Fibroblast of skin of left biceps (primary cell): ENCODE data around the gene MRM3.
"Not testable (repeated sequence)": the region's sequence is repeated elsewhere in the genome, so short reads cannot be mapped to it uniquely, and the experiment has no call there.

ENCODE experiments used
- DNase-seq, 2 experiments: peaks; one replicate each; pipeline ENCODE4 v3.0.0-alpha.2; 2013; ENCODE audit warnings: low read depth in 2 of 2

The MRM3 gene

DNA sequence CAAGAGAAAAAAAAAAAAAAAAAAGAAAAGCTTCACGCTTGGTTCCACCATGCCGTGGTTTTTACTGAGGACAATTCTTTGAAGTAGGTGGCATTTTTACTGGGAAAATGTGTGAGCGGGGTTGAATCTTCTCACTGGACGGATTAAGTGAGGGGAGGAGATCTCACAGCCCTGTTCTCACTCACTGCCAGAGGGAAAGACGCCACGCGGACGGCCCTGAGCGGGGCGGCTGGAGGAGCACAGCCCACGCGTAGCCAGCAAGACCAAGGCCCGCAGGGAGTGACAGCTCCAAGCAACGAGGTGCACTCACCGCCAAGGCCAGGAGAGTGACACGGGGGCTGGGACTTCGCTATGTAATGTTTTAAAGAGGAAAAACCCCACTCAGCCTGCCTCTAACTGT lies 43.1 kb downstream of the MRM3 start:
- no peak for DNase-seq

GRCh38 chr17:826778-827177 lies 44.6 kb downstream of the MRM3 start:
- DNase-seq: no peak

DNA sequence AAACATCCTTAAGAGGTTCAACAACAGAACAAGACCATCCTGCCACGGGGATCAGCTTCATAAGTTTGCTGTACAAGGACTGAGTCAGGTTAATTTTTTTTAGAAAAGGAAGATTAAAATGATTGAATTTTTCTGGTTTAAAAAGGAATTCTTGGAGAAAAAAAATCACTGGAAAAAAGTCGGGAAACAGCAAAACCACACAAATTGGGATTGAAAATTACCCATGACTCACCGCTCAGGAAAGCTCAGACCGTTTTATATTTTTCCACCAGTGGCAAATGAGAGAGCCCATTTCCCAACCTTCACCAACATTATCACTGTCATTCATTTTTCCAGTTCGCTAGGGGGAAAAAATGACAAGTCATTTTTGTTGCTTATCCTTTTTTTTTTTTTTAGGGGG lies 46.6 kb downstream of the MRM3 start:
- peak in 1 of 2 experiments; percentile 36 for DNase-seq

DNA sequence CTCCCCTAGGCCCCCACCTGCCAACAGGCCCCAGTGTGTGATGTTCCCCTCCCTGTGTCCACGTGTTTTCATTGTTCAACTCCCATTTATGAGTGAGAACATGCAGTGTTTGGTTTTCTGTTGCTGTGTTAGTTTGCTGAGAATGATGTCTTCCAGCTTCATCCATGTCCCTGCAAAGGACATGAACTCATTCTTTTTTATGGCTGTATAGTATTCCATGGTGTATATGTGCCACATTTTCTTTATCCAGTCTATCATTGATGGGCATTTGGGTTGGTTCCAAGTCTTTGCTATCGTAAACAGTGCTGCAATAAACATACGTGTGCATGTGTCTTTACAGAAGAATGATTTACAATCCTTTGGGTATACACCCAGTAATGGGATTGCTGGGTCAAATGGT lies 47.5 kb downstream of the MRM3 start:
- DNase-seq: not testable (repeated sequence)

GRCh38 chr17:830381-830780 lies 48.2 kb downstream of the MRM3 start:
- no peak for DNase-seq

- no peak for DNase-seq
Observed at GRCh38 chr17:830950-831349, 48.8 kb downstream of the MRM3 start.

- no peak for DNase-seq
Observed at GRCh38 chr17:834136-834535, 52.0 kb downstream of the MRM3 start.

DNA sequence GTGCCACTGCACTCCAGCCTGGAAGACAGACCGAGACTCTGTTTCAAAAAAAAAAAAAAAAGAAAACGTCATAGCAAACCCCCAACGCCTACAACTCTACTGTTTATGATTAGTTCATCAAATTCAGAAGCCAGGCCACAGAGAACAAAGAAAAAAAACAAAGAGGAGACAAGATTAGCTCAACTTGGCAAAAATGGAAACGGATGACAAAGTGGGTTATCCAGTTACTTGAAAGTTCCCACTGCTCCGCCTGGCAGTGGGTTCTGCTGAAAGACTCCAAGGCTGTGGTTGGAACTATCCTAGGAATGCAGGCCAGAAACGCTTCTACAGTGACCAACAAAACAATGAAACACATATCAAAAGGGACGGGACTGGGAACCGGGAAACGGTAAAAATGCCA lies 53.1 kb downstream of the MRM3 start:
- peak; percentile 95 to 97 for DNase-seq

DNA sequence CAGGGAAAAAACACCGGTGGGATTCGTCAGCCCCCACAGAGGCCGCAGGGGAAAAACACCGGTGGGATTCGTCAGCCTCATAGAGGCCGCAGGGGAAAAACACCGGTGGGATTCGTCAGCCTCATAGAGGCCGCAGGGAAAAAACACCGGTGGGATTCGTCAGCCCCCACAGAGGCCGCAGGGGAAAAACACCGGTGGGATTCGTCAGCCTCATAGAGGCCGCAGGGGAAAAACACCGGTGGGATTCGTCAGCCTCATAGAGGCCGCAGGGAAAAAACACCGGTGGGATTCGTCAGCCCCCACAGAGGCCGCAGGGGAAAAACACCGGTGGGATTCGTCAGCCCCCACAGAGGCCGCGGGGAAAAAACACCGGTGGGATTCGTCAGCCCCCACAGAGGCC lies 53.6 kb downstream of the MRM3 start:
- not testable (repeated sequence) for DNase-seq

- no peak for DNase-seq
Observed at GRCh38 chr17:836151-836550, 54.0 kb downstream of the MRM3 start.

DNA sequence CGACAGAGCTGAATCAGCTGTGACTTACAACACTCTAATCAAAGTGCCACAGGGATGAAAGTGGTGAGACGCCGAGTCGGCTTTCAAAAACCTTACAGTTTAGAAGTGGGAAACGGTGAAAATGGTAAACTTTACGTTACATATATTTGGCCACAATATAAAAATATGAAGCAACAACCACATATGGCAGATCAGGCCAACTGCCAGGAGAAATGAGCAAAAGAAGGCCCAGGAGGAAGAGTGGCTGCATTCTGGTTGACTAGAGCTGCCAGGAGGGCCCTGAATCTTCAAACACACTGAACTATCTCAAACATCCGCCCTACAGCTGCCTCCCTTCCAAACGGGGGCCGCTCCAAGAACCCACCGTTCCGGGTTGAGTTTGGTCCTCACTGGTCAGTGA lies 56.3 kb downstream of the MRM3 start:
- peak in 1 of 2 experiments; percentile 32 for DNase-seq

- no peak for DNase-seq
Observed at GRCh38 chr17:841313-841712, 59.2 kb downstream of the MRM3 start.
